Suppressor macrophage treated with lipopolysaccharide for 1 hour (primary cell): ENCODE data around the gene NUTM2D.
"Not testable (repeated sequence)": the region's sequence is repeated elsewhere in the genome, so short reads cannot be mapped to it uniquely, and the experiment has no call there.

Experiments
- DNase-seq, 3 donors: peaks; one replicate each; pipeline ENCODE4 v3.0.0-alpha.2; 2020 to 2022

NUTM2D gene

GRCh38 chr10:87383149-87383857 lies 25.8 kb downstream of the NUTM2D start:
- DNase-seq, result not testable (repeated sequence)

GRCh38 chr10:87384283-87384682 lies 26.7 kb downstream of the NUTM2D start:
- not testable (repeated sequence) for DNase-seq

GRCh38 chr10:87385762-87386360 lies 28.3 kb downstream of the NUTM2D start:
- not testable (repeated sequence) for DNase-seq

GRCh38 chr10:87391360-87391759 lies 33.8 kb downstream of the NUTM2D start:
- not testable (repeated sequence) for DNase-seq

GRCh38 chr10:87396206-87396605 lies 38.7 kb downstream of the NUTM2D start:
- DNase-seq, result peak in 1 of 3 donors; percentile 5

- DNase-seq, result not testable (repeated sequence)
Measured at GRCh38 chr10:87398436-87398835, 40.9 kb downstream of the NUTM2D start.

- DNase-seq, result peak in 2 of 3 donors; percentile 3 to 8
Measured at GRCh38 chr10:87407516-87408467, 50.2 kb downstream of the NUTM2D start.

GRCh38 chr10:87413921-87414320 lies 56.4 kb downstream of the NUTM2D start:
- DNase-seq, result not testable (repeated sequence)
